ENCODE data around the gene SGCD. TPM values are rescaled to one million over a fixed set of nuclear protein-coding genes. Genes with fewer than 3 reads are reported as not detected.

The SGCD gene
- total and polyA plus RNA-seq, 11 donors: 17.4 to 150 (median 76.9) TPM

DNA sequence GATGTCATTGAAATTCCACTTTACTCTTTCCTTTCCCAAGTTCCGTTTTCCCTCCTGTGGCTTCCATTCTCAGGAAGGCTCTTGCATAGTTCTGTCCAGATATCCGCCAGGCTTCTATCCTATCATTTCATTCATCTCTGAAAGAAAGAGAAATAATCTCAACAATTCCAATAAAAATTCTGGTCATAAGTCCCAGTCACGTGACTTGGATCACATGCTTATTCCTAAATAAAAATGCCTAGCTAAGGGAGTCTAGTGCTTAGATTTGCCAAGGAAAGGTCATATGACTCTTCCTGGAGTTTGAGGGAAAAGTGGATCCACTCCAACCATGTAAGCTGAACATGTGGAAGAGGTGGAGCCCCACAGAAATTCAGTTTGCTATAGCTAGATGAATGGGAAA lies 377.2 kb downstream of the SGCD start:
- Histone ChIP-seq H3K27me3 (no peaks in the 10 kb centered on the region), H3K4me1 (peaks cover 0 to 20% (median 0%) of the 10 kb centered on the region in 12 donors), H3K27ac (no peak overlapping the region), H3K36me3 (peaks cover 0 to 5% (median 0%) of the 10 kb centered on the region in 9 donors), H3K4me3 (no peak overlapping the region), H3K9me3 (no peaks in the 10 kb centered on the region)
- no peak for DNase-seq
- no peak for ATAC-seq
- TF ChIP-seq, protein P1, sequence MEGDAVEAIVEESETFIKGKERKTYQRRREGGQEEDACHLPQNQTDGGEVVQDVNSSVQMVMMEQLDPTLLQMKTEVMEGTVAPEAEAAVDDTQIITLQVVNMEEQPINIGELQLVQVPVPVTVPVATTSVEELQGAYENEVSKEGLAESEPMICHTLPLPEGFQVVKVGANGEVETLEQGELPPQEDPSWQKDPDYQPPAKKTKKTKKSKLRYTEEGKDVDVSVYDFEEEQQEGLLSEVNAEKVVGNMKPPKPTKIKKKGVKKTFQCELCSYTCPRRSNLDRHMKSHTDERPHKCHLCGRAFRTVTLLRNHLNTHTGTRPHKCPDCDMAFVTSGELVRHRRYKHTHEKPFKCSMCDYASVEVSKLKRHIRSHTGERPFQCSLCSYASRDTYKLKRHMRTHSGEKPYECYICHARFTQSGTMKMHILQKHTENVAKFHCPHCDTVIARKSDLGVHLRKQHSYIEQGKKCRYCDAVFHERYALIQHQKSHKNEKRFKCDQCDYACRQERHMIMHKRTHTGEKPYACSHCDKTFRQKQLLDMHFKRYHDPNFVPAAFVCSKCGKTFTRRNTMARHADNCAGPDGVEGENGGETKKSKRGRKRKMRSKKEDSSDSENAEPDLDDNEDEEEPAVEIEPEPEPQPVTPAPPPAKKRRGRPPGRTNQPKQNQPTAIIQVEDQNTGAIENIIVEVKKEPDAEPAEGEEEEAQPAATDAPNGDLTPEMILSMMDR (IDR thresholded peaks at IDR 0.05): no peak
- no peak for TF ChIP-seq POLR2A (IDR thresholded peaks at IDR 0.05)
- intact Hi-C loops (cut with DNase I): no loop called here
- 75 to 82% (median 79%) methylated on average over 3 of the region's 3 CpGs for WGBS, 4 donors

DNA sequence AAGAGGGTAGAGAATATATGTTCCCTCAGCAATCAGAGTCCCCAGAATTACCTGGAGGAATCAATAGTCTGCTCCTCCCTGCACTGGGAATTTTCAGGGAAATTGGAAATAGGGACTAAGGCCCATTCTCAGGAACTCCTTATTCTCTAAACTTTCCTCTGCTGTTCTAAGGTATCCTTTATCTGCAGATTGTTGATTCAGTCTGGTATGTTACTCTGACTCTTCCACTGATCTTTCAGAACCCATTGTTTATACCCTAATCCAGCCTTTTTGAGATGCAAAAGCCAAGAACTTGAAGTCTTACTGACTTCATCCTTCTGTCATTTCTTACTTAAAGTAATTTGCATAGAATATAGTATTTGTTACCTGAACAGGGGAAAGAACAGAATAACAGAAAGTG lies 379.7 kb downstream of the SGCD start:
- no peak for DNase-seq
- Histone ChIP-seq H3K36me3 (no peaks in the 10 kb centered on the region), H3K27me3 (no peaks in the 10 kb centered on the region), H3K4me1 (peaks cover 0 to 22% (median 0%) of the 10 kb centered on the region in 12 donors), H3K9me3 (no peaks in the 10 kb centered on the region), H3K27ac (no peak overlapping the region), H3K4me3 (no peak overlapping the region)
- intact Hi-C loops (cut with DNase I): no loop called here
- no peak for ATAC-seq
- TF ChIP-seq, protein P1 (IDR thresholded peaks at IDR 0.05): no peak
- no peak for TF ChIP-seq POLR2A (IDR thresholded peaks at IDR 0.05)

DNA sequence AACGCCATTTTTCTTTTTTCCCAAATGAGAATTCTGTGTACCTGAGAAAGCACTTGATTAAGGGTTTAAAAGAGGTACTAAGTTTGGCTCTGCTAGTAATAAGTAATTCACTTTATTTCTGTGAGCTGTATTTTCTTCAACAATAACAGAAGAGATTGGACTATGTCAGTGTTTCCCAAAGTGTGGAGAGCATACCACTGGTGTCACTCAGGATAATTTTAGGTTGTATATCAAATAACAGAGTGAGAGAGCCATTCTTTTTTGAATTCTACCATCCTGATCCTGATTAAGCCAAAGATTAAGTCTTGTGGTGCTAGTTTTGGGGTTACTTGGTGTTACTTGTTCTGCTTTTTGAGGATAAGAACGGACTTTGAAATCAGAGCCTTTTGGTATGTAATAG lies 380.8 kb downstream of the SGCD start:
- 69 to 75% (median 73%) methylated on average over 2 of the region's 2 CpGs for WGBS, 4 donors
- no peak for DNase-seq
- ATAC-seq: peak in 2 of 4 donors; percentile 49 to 63
- TF ChIP-seq, protein P1 (IDR thresholded peaks at IDR 0.05): no peak
- TF ChIP-seq POLR2A (IDR thresholded peaks at IDR 0.05): no peak
- Histone ChIP-seq H3K4me3 (no peak overlapping the region), H3K9me3 (no peaks in the 10 kb centered on the region), H3K36me3 (no peaks in the 10 kb centered on the region), H3K4me1 (peaks cover 0 to 22% (median 0%) of the 10 kb centered on the region in 12 donors), H3K27me3 (no peaks in the 10 kb centered on the region), H3K27ac (peak overlapping the region in 1 of 12 donors; percentile 10)
- intact Hi-C loops (cut with DNase I): no loop called here

DNA sequence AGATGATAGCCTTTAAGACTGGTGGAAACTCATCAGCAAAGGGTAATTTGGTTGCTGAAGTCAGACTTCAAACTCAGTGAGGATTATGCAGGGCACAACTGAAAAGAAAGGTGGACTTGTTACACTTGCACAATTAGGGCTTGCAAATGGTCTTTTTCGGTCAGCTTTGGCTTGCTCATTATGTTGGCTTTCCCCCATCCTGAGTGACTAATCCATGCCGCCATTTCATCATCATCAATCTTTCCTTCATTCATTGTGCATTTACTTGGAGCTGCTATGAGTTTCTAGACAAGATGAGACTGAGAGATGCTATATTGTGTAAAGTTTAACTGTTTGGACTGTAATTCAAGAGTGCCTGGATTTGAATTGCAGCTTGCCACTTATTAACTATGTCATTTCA lies 388.3 kb downstream of the SGCD start:
- intact Hi-C loops (cut with DNase I): no loop called here
- H3K36me3 ChIP-seq: no peaks in the 10 kb centered on the region
- no peak for TF ChIP-seq POLR2A (IDR thresholded peaks at IDR 0.05)
- TF ChIP-seq, protein P1 (IDR thresholded peaks at IDR 0.05): no peak
- peaks cover 0 to 17% (median 0%) of the 10 kb centered on the region in 12 donors for H3K4me1 ChIP-seq
- no peaks in the 10 kb centered on the region for H3K27me3 ChIP-seq
- H3K4me3 ChIP-seq: no peak overlapping the region
- H3K9me3 ChIP-seq: no peaks in the 10 kb centered on the region
- 92 to 94% (median 93%) methylated on average over 2 of the region's 2 CpGs for WGBS, 4 donors
- no peak overlapping the region for H3K27ac ChIP-seq
- DNase-seq (no peak), ATAC-seq (peak in 1 of 4 donors; percentile 25)

Measured in heart left ventricle (tissue), 16 donors.